Ectodermal cell (in vitro differentiated cells): ENCODE measurements around the gene LRRC8C.

ENCODE experiments used
- H3K27ac ChIP-seq: 2 replicates; pipeline ENCODE4 v1.7.0; 2013; ENCODE audit warnings: mild to moderate bottlenecking, low read depth, low read length; ENCODE audit not compliant: insufficient read depth, poor library complexity, severe bottlenecking
- H3K27me3 ChIP-seq: 2 replicates; pipeline ENCODE4 v1.7.0; 2013; ENCODE audit warnings: mild to moderate bottlenecking, low read length; ENCODE audit not compliant: insufficient read depth, control insufficient read depth, poor library complexity, severe bottlenecking
- H3K36me3 ChIP-seq: one replicate; pipeline ENCODE4 v1.7.0; 2013; ENCODE audit warnings: low read length; ENCODE audit not compliant: control insufficient read depth, insufficient read depth
- H3K4me1 ChIP-seq: one replicate; pipeline ENCODE4 v1.7.0; 2013; ENCODE audit warnings: low read length; ENCODE audit not compliant: control insufficient read depth, insufficient read depth
- H3K4me3 ChIP-seq: 2 replicates; pipeline ENCODE4 v1.7.0; 2013; ENCODE audit warnings: low read depth, low read length, control low read depth; ENCODE audit not compliant: insufficient read depth
- H3K9me3 ChIP-seq: 2 replicates; pipeline ENCODE4 v1.7.0; 2013; ENCODE audit warnings: mild to moderate bottlenecking, low read length, moderate library complexity; ENCODE audit not compliant: control insufficient read depth
- WGBS, 2 experiments: methylation state at CpG; one replicate each; pipeline ENCODE4 v1.1.7; 2013; ENCODE audit warnings: missing lambda C conversion rate in 2 of 2; 5-methylcytosine and 5-hydroxymethylcytosine counted together

Gene LRRC8C

GRCh38 chr1:89649783-89650182 lies 16.9 kb downstream of the LRRC8C start:
- Histone ChIP-seq H3K27me3 (no peaks in the 10 kb centered on the region), H3K9me3 (peaks cover 2% of the 10 kb centered on the region), H3K4me1 (no peaks in the 10 kb centered on the region), H3K4me3 (no peak overlapping the region), H3K27ac (no peak overlapping the region), H3K36me3 (no peaks in the 10 kb centered on the region)

DNA sequence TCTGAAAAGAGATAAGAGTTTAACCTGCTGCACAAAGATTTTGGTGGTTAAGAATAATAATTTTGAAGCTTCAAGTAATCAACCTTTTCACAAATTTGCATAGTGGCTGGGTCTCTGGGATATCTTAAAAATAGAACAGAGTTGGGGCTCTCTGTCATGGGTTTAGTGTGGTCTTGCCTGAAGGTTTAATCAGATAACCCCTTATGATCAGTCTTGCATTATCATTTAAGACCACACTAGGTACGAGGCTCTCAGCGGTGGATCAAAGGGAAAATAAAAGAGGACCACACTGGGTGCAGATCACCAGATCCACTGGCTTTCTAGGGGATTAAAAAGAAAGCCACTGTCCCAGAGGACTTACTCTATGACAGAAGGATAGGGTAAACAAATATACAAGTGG lies 19.5 kb downstream of the LRRC8C start:
- H3K36me3 ChIP-seq: no peaks in the 10 kb centered on the region
- no peaks in the 10 kb centered on the region for H3K27me3 ChIP-seq
- H3K9me3 ChIP-seq: no peaks in the 10 kb centered on the region
- no peak overlapping the region for H3K27ac ChIP-seq
- no peaks in the 10 kb centered on the region for H3K4me1 ChIP-seq
- WGBS, 2 experiments: 84 to 88% methylated on average over 2 of the region's 2 CpGs
- no peak overlapping the region for H3K4me3 ChIP-seq

DNA sequence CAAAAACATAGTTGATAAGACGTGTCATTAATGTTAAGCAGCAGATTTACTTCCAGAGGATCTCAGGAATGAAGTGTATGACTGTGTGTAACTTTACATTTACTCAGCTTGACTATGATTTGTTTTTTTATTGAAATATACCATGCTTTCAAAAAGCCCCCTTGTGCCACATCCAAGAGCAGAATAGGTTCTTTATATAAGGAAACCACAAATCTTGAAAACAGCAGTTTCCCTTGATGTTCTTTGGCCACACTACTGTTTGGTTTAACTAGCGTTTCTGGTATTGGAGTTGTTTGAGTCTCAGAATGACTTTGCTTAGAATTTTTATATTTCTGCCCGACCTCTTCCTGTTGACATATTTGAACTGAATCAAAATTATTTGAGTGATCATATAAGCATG lies 25.0 kb downstream of the LRRC8C start:
- no peak overlapping the region for H3K4me3 ChIP-seq
- WGBS, 2 experiments: 98 to 100% methylated on average over 2 to 3 of the region's 3 CpGs
- no peaks in the 10 kb centered on the region for H3K4me1 ChIP-seq

DNA sequence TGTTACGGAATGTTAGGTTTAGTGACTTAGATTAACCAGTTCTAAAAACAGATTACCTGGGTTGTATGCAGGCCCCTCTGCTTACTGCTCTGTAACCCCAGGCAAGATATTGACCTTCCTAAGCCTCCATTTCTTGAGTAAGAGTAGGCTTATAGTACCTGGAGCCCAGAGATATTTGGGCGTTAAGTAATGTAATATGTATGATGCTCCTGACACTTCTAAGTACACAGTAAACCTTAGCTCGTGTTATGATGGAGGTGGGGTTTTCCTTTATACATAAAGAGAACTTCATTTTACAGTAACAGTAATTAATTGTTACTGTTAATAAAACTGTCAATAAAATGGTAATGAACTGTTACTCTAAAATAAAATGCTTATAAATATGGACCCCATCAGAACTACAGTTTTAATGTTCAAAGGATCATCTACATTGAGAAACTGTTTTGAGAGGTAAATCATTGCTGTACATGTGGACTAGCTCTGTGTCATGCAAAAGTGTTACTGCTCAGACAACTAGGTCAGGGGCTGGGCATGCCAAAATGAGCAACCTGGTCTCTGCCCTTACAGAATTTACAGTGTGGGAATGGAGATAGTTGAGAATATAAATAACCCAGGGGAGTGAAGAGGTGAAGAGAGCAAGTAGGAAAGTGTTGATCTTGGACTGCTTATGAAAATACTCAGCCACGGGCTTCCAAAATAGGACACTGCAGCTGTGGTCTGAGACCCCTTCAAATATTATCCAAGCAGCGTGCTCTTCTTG lies 26.6 kb downstream of the LRRC8C start:
- H3K4me3 ChIP-seq: no peak overlapping the region
- H3K36me3 ChIP-seq: no peaks in the 10 kb centered on the region
- 81 to 82% methylated on average over 3 to 4 of the region's 5 CpGs for WGBS, 2 experiments
- no peaks in the 10 kb centered on the region for H3K9me3 ChIP-seq
- no peaks in the 10 kb centered on the region for H3K27me3 ChIP-seq
- no peak overlapping the region for H3K27ac ChIP-seq
- H3K4me1 ChIP-seq: no peaks in the 10 kb centered on the region

More for the DNA sequence above, 25.0 kb downstream of the LRRC8C start:
- Histone ChIP-seq H3K27ac (no peak overlapping the region), H3K27me3 (no peaks in the 10 kb centered on the region), H3K36me3 (no peaks in the 10 kb centered on the region), H3K9me3 (no peaks in the 10 kb centered on the region)

DNA sequence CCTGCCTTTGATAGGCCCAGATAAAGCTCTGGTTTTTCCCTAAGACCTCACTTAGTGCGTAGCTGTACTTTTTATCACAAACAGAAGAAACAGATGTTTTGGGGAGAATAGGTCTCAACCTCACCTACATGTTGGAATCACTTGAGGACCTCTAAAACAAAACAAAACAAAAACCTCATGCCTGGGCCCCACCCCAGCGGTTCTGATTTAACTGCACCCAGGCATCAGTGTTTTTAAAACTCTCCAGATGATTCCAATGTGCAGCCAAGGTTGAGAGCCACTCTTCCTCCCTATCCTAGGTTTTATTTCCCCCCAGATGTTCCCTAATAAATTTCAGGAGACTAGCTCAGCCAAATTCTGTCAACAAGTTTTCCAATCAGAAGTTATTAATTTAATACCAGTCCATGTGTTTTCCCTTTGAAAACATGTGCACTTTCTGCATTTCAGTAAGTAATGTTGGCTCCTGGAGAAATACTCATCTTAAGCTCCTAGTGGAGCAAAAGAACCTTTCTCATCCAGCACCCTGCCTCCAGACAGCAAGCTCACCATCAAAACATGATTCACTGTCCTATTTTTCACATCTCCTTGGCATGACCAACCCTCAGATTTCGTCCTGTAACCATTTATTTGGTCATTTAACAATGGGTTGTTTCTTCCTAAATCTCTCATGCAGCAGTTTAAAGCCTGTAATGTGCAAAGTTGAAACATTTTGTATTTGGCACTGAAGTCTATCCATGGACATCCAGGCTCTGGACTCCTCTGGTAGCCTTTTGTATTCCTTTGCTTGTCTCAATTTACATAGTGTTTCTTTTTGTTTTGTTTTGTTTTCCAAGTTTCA lies 27.5 kb downstream of the LRRC8C start:
- H3K4me1 ChIP-seq: no peaks in the 10 kb centered on the region
- H3K9me3 ChIP-seq: no peaks in the 10 kb centered on the region
- H3K36me3 ChIP-seq: no peaks in the 10 kb centered on the region
- H3K27ac ChIP-seq: no peak overlapping the region
- H3K4me3 ChIP-seq: no peak overlapping the region
- no peaks in the 10 kb centered on the region for H3K27me3 ChIP-seq
- WGBS, 2 experiments: 86 to 94% methylated on average over 3 of the region's 3 CpGs

GRCh38 chr1:89665941-89666340 lies 33.0 kb downstream of the LRRC8C start:
- Histone ChIP-seq H3K27me3 (no peaks in the 10 kb centered on the region), H3K4me1 (no peaks in the 10 kb centered on the region), H3K36me3 (no peaks in the 10 kb centered on the region), H3K27ac (no peak overlapping the region), H3K9me3 (no peaks in the 10 kb centered on the region), H3K4me3 (no peak overlapping the region)
- 94 to 98% methylated on average over 5 to 7 of the region's 8 CpGs for WGBS, 2 experiments

GRCh38 chr1:89666640-89667039 lies 33.7 kb downstream of the LRRC8C start:
- no peaks in the 10 kb centered on the region for H3K36me3 ChIP-seq
- WGBS, 2 experiments: 57 to 71% methylated on average over 1 of the region's 1 CpG

GRCh38 chr1:89667691-89668090 lies 34.8 kb downstream of the LRRC8C start:
- Histone ChIP-seq H3K27ac (no peak overlapping the region), H3K27me3 (no peaks in the 10 kb centered on the region), H3K36me3 (no peaks in the 10 kb centered on the region), H3K9me3 (no peaks in the 10 kb centered on the region), H3K4me1 (no peaks in the 10 kb centered on the region), H3K4me3 (no peak overlapping the region)
- 100% methylated on average over 1 of the region's 1 CpG; no CpG with 5 or more reads in 1 of the 2 experiments for WGBS, 2 experiments

More at GRCh38 chr1:89666640-89667039, 33.7 kb downstream of the LRRC8C start:
- Histone ChIP-seq H3K27ac (no peak overlapping the region), H3K4me3 (no peak overlapping the region), H3K9me3 (no peaks in the 10 kb centered on the region), H3K4me1 (no peaks in the 10 kb centered on the region), H3K27me3 (no peaks in the 10 kb centered on the region)

GRCh38 chr1:89668961-89669360 lies 36.0 kb downstream of the LRRC8C start:
- H3K36me3 ChIP-seq: no peaks in the 10 kb centered on the region
- no peaks in the 10 kb centered on the region for H3K27me3 ChIP-seq
- WGBS, 2 experiments: 87 to 92% methylated on average over 2 of the region's 3 CpGs
- H3K9me3 ChIP-seq: no peaks in the 10 kb centered on the region
- no peak overlapping the region for H3K27ac ChIP-seq
- H3K4me1 ChIP-seq: no peaks in the 10 kb centered on the region
- H3K4me3 ChIP-seq: no peak overlapping the region

GRCh38 chr1:89669441-89669840 lies 36.5 kb downstream of the LRRC8C start:
- Histone ChIP-seq H3K4me1 (no peaks in the 10 kb centered on the region), H3K4me3 (no peak overlapping the region), H3K36me3 (no peaks in the 10 kb centered on the region), H3K27me3 (no peaks in the 10 kb centered on the region), H3K27ac (no peak overlapping the region), H3K9me3 (no peaks in the 10 kb centered on the region)
- 75 to 100% methylated on average over 1 of the region's 1 CpG for WGBS, 2 experiments
